GM21786 (cell line): Measurements from ENCODE around the gene C6orf132.
"Not testable (repeated sequence)": the region's sequence is repeated elsewhere in the genome, so short reads cannot be mapped to it uniquely, and the experiment has no call there.

Source experiments
- ATAC-seq: cut with Tn5 transposase; IDR thresholded peaks from one replicate; pipeline ENCODE4 v1.9.1; 2021; ENCODE audit not compliant: unreplicated experiment

The C6orf132 gene

DNA sequence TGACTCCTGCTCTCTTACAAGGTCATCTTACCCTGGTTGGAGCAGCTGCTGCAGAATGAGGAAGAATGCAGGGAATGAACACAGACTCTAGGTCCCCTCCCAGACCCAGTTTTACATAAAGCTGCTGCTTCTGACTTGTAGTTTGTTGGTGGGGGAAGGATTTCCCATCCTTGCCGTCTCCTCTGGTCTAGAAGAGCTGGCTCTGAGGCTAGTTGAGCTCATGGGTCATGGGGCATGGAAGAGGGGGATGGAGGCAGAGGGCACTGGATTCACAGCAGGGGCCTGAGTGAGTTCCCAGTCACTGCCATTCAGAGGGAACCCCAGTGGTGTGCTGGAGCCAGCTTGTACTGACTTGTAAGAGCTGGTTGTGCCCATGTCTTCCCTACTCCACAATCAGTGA lies 21.6 kb upstream of the C6orf132 start:
- no peak for ATAC-seq

DNA sequence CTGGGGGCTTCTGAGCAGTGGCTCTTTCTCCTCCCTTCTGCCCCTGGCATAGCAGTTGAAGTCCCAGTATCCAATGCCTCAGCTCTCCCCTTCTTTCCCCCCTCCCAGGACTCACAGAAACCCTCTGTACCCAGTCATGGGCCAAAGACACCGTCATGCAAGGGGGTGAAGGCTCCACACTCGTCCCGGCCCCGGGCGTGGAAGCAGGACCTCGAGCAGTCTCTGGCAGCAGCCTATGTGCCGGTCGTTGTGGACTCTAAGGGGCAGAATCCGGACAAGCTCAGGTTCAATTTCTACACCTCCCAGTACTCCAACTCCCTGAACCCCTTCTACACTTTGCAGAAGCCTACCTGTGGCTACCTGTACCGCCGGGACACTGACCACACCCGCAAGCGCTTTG lies 20.4 kb upstream of the C6orf132 start:
- ATAC-seq, result no peak

DNA sequence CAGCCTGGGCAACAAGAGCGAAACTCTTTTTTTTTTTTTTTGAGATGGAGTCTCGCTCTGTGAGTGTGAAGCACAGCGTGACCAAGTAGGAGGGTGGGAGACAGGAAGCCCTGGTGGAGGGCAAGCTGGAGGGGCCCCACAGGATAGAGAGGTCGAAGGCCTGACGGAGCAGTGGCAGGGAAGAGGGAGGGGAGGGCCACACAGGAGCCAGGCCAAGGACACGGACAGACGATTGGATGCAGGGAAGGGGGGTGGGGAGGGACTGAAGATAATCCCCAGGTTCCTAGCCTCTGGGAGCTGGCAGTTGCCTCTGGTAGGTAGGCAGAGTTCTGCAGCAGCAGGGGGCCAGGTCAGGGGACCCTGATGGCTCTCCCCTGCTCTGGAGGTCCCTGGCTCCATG lies 20.0 kb upstream of the C6orf132 start:
- no peak for ATAC-seq

DNA sequence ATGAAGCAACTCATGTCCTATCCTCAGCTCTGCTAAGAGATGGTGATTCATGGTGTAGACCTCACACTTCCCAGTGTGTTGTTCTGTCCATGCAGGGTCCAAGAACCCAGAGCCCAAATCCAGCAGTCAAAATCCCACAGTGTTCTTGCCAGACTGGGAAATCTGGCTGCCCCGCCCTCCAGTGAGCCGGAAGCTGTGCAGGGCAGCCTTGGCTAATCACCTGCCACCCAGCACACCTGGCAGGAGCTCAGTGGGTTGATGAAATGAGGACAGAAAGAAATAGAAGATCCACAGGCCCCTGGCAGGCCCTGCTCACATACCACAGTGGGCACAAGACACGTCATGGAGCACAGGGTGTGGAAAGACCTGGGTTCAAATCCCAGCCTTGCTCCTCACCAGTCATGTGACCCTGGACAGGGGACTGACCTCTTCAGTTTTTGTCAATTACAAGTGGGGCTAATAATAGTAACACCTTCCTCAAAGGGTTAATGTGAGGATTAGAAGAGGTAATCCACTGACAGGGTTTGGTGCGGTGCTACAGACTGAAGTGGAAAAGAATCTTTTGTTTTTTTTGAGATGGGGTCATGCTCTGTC lies 17.1 kb upstream of the C6orf132 start:
- no peak for ATAC-seq

DNA sequence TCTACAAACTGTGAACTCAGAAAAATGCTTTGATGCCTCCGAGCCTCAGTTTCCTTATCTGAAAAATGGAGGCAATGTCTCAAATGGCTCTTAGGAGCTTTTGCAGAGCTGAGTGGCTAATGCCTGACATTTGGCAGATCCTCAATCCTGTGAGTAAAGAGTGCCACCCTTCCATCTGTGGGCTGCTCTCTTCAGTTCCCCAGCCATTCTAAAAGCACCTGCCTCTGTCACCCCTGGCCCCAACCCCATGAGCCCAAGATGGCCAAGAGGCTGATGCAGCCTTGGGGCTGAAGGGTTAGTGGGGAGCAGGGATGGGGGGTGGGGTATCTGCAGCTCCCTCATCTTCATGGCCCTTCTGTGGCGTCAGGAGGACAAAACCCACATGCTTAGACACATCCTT lies 16.2 kb upstream of the C6orf132 start:
- no peak for ATAC-seq

DNA sequence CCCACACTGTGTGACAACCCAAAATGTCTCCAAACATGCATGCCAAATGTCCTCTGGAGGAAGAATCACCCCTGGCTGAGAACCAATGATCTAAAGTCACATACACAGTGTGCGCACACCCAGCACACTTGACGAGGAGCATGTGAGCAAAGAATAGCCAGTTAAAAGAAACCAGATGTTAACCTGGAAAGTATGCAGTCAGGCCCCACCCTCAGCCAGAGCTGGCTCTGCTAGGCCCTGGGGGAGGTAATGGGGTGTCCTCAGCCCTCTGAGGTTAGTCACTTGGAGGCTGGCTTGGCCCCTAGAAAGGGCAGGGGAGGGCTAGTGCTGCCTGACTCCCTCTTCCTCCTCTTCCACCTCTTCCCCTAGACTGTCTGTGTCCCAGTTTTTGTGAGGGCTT lies 15.6 kb upstream of the C6orf132 start:
- no peak for ATAC-seq

DNA sequence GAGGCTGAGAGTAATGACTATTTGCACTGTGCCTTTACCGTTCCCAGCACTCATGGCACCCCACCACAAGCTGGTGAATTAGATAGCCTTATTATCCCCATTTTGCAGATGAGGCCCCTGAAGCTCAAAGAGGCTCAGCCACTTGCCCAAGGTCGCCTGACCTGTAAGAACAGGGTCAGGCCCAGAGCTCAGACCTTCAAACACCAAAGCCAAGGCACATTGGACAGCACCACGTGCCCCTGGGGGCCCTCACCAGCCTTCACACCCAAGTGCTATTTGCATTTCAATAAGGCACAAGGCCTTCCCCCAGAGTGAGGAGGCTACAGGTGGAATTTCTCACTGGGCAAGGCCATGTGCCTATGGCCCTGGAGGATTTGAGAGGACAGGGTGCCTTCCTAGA lies 14.2 kb upstream of the C6orf132 start:
- ATAC-seq, result no peak

DNA sequence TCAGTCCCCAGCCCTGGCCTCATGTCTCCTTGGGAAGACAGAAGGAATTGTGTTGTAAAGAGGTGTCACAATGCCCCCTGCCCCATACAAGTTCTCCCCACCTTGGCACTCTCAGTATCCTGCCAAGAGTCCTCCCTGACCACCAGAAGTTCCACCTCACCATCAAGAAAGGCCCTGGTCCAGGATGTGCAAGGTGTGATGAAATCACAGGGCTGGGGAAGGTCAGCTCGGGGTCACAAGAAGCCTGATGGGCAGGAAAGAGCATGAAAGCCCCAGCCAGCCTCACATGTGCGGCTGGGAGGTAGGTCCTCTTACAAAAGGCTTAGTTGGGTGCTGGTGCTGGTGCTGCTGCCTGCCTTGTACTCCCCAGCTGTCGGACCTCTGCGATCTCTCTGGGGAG lies 12.9 kb upstream of the C6orf132 start:
- no peak for ATAC-seq

DNA sequence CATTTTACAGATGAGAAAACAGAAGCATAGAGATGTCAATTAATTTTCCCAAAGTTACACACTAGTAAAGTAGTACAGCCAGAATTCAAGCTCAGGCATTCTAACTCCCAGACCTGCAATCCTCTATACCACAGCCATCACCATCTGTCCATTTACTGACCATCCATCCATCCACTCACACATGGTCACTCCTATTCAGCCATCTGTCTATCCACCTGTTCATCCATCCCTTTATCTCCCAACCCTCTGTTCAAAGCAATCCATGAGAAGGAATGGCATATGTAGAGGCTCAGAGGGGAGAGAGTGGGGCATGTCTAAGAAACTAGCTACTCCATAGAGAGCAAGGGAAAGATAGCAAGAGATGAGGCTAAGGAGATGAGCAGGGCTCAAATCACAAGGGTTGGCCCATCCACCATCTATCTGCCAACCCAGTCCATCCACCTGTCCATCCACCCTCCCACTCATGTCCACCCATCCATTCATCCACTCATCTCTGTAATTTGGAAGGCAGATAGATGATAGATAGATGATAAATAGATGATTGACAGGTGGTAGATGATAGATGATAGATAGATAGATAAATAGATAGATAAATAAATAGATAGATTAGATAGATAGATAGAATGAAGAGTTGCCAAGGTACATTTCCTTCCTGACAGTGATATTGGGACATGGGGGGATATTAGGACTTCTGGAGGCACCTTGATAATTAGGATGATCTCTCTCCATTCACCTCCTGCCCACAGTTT lies 12.2 kb upstream of the C6orf132 start:
- ATAC-seq, result no peak

DNA sequence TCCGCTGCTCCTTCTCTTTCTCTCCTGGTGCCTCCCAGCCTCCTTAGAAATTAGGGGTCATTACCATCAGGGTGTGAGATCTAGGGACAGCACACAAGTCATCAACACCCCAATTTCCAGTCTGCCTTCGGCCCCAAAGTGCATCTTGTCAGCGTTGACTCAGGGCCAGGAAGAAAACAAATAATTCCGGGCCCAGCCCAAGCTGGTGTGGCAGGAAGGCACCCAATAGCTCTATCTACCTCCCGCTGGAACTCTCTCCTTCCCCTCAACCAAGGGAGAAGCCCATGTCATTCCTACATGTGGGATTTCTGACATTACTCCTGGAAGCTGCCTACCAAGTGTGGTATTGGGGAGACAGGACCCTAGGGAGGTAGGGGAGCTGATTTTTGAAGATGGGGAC lies 11.5 kb upstream of the C6orf132 start:
- ATAC-seq, result no peak

DNA sequence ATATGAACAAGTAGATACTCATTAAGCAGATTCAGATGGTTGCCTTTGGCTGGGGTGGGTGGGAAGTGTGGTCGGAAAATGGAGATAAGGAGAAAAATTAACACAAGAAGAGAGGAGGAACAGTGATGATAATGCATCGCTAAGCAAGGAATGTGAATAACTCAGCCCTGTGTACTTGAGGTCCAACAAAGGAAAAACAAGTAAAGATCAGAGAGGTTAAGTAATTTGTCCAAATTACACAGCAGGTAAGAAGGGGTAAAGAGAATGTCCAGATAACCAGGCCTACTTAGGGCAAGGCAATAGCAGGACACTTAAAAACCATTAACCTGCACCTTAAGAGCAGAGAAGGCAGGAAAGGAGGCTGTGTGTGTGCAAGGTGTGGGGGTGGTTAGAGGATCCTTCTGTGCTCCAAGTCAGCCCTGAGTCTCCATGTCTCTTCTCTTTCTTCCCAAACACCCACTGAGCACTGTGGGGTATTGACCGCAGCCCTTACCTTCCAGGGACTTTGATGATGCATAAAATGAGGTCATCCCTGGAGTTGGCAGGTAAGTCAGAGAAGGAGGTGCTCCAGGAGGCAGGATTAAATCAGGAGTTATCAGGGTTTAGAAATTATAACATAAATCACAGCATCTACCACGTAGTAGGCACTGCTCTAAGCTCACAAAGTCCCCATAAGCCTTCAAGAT lies 10.3 kb upstream of the C6orf132 start:
- not testable (repeated sequence) for ATAC-seq

DNA sequence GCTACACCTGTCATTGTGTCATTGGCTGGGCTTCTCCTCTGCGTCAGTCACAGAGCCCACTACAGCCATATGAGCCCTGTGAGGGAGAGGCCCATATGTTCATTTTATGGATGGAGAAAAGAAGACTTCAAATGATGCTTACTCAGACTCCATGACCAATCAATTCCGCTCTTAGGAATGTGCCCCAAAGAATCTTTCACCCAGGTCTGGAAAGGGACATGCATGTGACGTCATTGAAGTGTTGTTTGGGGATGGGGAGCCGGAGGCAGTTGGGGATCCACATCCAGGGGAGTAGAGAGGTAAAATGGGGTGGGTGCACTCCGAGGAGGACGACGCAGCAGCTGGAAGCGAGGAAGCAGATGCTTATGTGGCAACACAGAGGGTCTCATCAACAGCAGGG lies 9.6 kb upstream of the C6orf132 start:
- no peak for ATAC-seq

DNA sequence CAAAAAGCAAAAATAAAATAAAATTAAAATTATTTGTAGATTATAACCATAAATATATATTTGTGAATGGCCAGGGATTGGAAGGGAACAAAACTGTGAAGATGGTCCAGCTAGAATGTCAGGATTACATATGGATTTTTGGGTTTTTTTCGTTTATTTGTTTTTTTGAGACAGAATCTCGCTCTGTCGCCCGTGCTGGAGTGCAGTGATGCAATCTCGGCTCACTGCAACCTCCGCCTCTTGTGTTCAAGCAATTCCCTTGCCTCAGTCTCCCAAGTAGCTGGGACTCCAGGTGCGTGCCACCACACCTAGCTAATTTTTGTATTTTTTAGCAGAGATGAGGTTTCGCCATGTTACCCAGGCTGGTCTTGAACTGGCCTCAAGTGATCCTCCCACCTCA lies 7.8 kb upstream of the C6orf132 start:
- no peak for ATAC-seq

DNA sequence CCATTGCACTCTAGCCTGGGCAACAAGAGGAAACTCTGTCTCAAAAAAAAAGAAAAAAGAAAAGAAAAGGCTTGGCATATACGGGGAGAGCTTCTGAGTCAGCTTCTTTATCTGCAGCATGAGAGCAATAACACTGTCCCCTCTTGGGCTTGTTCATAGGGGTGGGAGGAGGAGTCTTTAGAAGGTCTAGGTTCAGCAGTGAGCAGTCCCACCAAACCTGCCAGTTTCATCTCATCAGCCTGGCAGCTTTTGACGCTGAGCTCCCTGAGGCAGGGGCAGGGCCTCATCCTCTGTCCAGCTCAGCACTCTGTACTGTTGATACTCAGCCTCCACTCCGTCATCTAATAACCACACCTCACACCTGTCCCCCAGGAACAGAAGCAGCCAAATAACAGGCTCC lies 5.6 kb upstream of the C6orf132 start:
- ATAC-seq, result no peak

DNA sequence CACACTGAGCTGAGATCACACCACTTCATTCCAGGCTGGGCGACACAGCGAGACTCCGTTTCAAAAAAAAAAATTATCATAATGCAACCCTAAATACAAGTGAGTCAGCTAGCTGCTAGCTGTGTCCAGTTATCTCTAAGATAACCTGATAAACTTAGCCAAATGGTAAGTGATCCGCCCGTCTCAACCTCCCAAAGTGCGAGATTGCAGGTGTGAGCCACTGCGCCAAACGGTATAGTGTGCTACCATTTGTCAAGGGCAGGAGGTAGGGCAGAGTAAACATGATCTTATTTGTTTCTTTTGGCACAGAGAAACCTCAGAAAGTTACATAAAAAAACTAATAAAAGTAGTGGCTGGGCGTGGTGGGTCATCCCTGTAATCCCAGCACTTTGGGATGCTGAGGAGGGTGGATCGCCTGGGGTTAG lies 4.7 kb upstream of the C6orf132 start:
- ATAC-seq, result no peak

DNA sequence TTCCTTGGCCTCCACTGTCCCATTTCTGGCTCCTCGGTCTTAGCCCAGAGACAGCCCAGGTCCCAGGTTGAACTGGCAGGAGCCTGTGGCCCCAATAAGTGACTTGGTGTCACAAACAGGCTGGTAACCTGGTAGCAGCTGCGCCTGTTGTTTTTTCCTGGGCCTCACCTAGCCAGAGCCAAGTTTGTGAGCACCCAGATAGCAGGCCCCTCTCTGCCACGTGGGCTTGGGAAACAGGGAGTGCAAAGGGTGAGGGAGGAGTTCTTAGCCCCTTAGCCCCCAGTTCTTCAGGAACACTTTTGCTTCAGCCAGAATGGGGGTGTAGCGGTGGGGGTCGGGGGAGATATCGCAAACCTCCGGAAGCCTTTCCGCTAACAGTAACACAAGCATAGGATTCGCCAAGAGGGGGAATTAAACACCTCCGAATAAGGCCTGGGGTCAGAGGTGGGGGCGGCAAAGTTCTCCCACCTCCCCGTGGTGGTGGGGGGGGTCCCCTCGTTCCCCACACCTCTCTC lies 760 bp downstream of the C6orf132 start:
- no peak for ATAC-seq

DNA sequence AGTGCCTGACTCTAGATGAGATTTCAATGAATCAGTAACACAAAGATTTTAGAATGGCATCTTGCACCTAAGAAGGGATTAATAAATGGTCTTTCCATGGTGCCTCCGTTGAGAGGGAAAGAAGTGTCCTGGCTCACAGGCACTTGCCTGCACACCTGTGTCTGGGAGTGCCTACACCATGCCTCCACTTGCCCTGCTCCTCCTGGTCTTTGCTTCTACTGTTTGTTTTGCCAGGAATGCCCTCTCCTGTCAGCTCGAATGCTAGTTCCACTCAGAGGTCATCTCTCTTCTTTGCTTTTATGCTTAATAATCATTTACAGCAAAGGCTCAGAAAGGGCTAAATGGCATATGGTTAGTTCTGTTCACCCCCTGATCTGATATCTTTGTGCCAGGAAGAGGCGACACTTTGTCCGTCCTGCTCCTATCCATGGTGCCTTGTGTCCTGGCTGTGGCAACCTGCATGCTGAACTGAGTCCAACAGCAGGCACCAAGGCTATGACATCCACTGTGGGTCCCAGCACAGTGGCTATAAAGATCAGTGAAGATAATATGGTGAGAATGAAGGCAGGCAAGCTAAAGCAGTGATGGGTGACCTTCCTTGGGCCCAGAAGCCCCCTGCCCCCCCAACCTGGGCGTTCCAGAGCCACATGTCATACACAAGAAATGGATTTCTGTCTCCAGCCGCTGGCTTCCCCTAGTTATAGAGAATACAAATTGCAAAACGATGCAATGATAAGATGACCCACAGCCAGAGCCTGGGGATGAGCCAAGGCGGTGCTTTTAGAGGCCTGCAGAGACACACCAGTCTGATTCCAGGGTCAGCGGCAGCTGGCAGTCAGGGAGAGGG lies 1.4 kb downstream of the C6orf132 start:
- ATAC-seq, result no peak

DNA sequence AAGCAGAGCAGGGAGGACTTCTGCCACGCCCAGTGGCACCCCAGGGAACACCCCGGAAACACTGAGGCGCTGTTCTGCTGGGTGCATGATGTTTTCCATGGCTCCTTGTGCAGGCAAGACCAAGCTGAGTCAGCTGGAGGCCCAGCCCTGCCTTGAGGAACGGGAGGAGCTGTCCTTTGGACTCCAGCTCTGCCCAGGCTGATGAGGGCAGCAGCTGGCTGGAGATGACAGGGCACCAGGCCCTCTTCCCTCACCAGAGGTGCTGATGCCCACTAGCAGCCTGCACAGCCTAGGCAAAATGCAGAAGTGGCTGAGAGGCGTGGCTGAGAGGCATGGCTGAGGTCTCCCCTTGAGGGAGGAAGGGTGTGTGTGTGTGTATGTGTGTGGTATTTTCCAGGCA lies 2.4 kb downstream of the C6orf132 start:
- no peak for ATAC-seq

DNA sequence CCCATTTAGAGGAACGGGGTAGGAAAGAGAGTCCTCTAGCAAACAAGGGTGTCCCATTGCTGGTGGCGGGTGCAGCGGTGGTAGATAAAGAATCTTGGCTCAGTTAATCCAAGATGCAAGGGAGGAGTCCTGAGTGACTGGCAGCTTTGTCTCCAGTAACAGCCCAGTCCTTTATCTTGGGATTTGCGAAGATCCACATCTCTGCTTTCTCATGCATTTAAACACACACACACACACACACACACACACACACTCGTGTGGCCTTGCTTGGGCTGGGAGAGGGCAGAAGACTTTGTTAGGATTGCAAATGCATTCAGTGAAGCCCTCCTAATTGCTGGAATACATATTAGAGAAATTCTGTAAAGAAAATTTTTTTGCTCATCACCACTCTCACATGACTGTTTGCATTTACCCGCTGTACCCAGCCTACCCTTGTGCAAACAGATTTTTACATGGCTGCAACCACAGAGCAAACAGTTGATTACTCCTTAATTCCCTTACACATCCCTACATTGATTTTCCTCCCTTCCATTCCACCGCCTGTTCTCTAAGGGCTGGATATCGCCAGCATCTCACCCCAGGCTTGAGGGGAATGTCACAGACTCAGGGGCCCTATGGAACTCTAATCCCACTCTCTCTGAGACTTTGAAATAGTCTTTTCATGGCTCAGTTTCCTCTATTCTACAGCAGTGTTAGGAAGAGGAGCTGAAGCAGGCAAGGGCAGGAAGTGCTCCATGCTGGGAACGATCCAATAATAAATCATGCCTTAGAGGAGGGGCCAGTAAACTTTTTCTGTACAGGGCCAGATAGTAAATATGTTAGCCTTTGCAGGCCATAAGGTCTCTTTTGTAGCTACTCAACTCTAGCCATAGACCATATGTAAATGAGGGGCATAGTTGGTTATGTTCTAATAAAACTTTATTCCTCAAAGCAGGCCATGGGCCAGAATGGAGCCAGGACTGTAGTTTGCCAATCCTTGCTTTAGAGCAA lies 3.5 kb downstream of the C6orf132 start:
- ATAC-seq, result no peak

DNA sequence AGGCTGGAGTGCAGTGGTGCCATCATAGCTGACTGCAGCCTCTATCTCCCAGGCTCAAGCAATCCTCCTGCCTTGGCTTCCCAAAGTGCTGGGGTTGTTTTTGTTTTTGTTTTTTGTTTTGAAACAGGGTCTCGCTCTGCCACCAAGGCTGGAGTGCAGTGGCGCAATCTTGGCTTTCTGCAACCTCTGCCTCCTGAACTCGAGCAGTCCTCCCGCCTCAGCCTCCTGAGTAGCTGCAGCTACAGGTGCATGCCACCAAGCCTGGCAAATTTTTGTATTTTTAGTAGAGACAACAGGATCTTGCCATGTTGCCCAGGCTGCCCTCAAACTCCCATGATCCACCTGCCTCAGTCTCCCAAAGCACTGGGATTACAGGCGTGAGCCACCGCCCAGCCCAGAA lies 4.2 kb downstream of the C6orf132 start:
- ATAC-seq, result no peak
